K562 (cell line): ENCODE measurements around the gene TMEM222. TPM values are rescaled to one million over a fixed set of nuclear protein-coding genes. Genes with fewer than 3 reads are reported as not detected.

Experiments
- BDP1 ChIP-seq: IDR thresholded peaks from 3 replicates; pipeline ENCODE4 v1.6.1; 2011; ENCODE audit not compliant: insufficient read length, insufficient read depth
- C11orf30 ChIP-seq: fragments of 450-650 bp; IDR thresholded peaks from 2 replicates; pipeline ENCODE4 v1.6.1; 2016; ENCODE audit warnings: low read depth, mild to moderate bottlenecking
- CC2D1A ChIP-seq: fragments of 450-650 bp; IDR thresholded peaks from 2 replicates; pipeline ENCODE4 v1.6.1; 2017; ENCODE audit warnings: mild to moderate bottlenecking
- ESRRA ChIP-seq: fragments of 450-650 bp; IDR thresholded peaks from 2 replicates; pipeline ENCODE4 v1.6.1; 2014; ENCODE audit warnings: low read depth, mild to moderate bottlenecking, moderate library complexity, borderline replicate concordance
- FOSL1 ChIP-seq: fragments of 200-800 bp; sonication (Bioruptor generic); conservative IDR thresholded peaks from 2 replicates; pipeline ENCODE4 v1.6.1; 2016; ENCODE audit warnings: missing genetic modification characterization, missing compliant biosample characterization
- GMEB1 ChIP-seq: fragments of 250-450 bp; sonication (Bioruptor Pico); IDR thresholded peaks from 2 replicates; pipeline ENCODE4 v1.4.0; 2020; ENCODE audit warnings: mild to moderate bottlenecking
- KAT7 ChIP-seq: sonication (generic); formaldehyde crosslinking; IDR thresholded peaks from 2 replicates; pipeline ENCODE4 v1.8.0; 2022; ENCODE audit warnings: missing genetic modification reagents, mild to moderate bottlenecking, borderline replicate concordance
- KDM1A ChIP-seq, 2 experiments: fragments of 450-650 bp; IDR thresholded peaks; 2 replicates each; pipeline ENCODE4 v1.6.1; 2016; ENCODE audit warnings: mild to moderate bottlenecking in 2 of 2
- KLF10 ChIP-seq: fragments of 250-450 bp; sonication (Bioruptor Pico); IDR thresholded peaks from 2 replicates; pipeline ENCODE4 v1.6.1; 2021; ENCODE audit warnings: matching md5 sums
- LEF1 ChIP-seq: fragments of 450-650 bp; IDR thresholded peaks from 2 replicates; pipeline ENCODE4 v1.6.1; 2016; ENCODE audit warnings: mild to moderate bottlenecking
- PHTF2 ChIP-seq: fragments of 250-450 bp; sonication (Bioruptor Pico); IDR thresholded peaks from 2 replicates; pipeline ENCODE4 v1.5.0; 2021; ENCODE audit warnings: mild to moderate bottlenecking
- PYGO2 ChIP-seq: fragments of 450-650 bp; IDR thresholded peaks from 2 replicates; pipeline ENCODE4 v1.6.1; 2016; ENCODE audit warnings: mild to moderate bottlenecking, missing genetic modification characterization, moderate library complexity, missing compliant biosample characterization
- RAD51 ChIP-seq: fragments of 450-650 bp; IDR thresholded peaks from 2 replicates; pipeline ENCODE4 v1.7.1; 2016; ENCODE audit warnings: low read depth, mild to moderate bottlenecking, borderline replicate concordance
- RFX1 ChIP-seq: fragments of 450-650 bp; IDR thresholded peaks from 2 replicates; pipeline ENCODE4 v1.6.1; 2016; ENCODE audit warnings: mild to moderate bottlenecking, moderate library complexity
- RHOXF2B ChIP-seq: fragments of 250-450 bp; sonication (Bioruptor Pico); conservative IDR thresholded peaks from 2 replicates; pipeline ENCODE4 v1.5.1; 2021
- TEAD1 ChIP-seq, 2 experiments: fragments of 450-650 bp in 1 of 2; sonication (generic) in 1 of 2; formaldehyde crosslinking; IDR thresholded peaks; 2 replicates each; pipeline versions ENCODE4 v1.4.0 to v1.8.0; 2020 to 2022; ENCODE audit warnings: mild to moderate bottlenecking in 2 of 2, missing genetic modification reagents in 1 of 2
- THAP12 ChIP-seq: fragments of 250-450 bp; sonication (Bioruptor Pico); IDR thresholded peaks from 2 replicates; pipeline ENCODE4 v1.9.0; 2021; ENCODE audit warnings: mild to moderate bottlenecking, inconsistent platforms
- U2AF2 ChIP-seq: fragments of 200-400 bp; formaldehyde crosslinking; optimal IDR thresholded peaks from 2 replicates; pipeline ENCODE3; 2017; ENCODE audit warnings: low read depth, mild to moderate bottlenecking, low read length
- ZC3H8 ChIP-seq: fragments of 450-650 bp; IDR thresholded peaks from 2 replicates; pipeline ENCODE4 v1.6.1; 2017
- ZNF143 ChIP-seq: sonication (generic); formaldehyde crosslinking; IDR thresholded peaks from 2 replicates; pipeline ENCODE4 v1.9.0; 2022; ENCODE audit warnings: mild to moderate bottlenecking, missing genetic modification reagents
- ZNF224 ChIP-seq: sonication (generic); formaldehyde crosslinking; IDR thresholded peaks from 2 replicates; pipeline ENCODE4 v1.8.0; 2022; ENCODE audit warnings: mild to moderate bottlenecking, missing genetic modification reagents
- ZNF239 ChIP-seq: fragments of 250-450 bp; sonication (Bioruptor Pico); IDR thresholded peaks from 2 replicates; pipeline ENCODE4 v1.4.0; 2020; ENCODE audit warnings: mild to moderate bottlenecking
- ZNF398 ChIP-seq: fragments of 250-450 bp; sonication (Bioruptor Pico); IDR thresholded peaks from 2 replicates; pipeline ENCODE4 v1.8.0; 2021; ENCODE audit warnings: moderate library complexity, mild to moderate bottlenecking, inconsistent platforms
- ZNF507 ChIP-seq: conservative IDR thresholded peaks from 2 replicates; pipeline ENCODE4 v1.6.1; 2017; ENCODE audit warnings: missing genetic modification characterization, missing compliant biosample characterization
- ZNF561 ChIP-seq: fragments of 450-650 bp; formaldehyde crosslinking; conservative IDR thresholded peaks from 2 replicates; pipeline ENCODE4 v1.4.0; 2020; ENCODE audit warnings: mild to moderate bottlenecking, moderate library complexity
- ZNF696 ChIP-seq: fragments of 250-450 bp; sonication (Bioruptor Pico); conservative IDR thresholded peaks from 2 replicates; pipeline ENCODE4 v1.4.0; 2020; ENCODE audit warnings: mild to moderate bottlenecking, moderate library complexity
- ZNF780A ChIP-seq: fragments of 250-450 bp; sonication (Bioruptor Pico); IDR thresholded peaks from 2 replicates; pipeline ENCODE4 v1.5.0; 2021; ENCODE audit warnings: mild to moderate bottlenecking
- polyA plus RNA-seq, 8 experiments: library from polyadenylated mRNA; depleted of rRNA in 4 of 8; stranded (reverse) in 5 of 8; unstranded in 3 of 8; fragments of >200 nt; fragmentation: Nextera tagmentation in 2 of 8; fragmentation: Illumina TruSeq in 1 of 8; extraction: Ambion mirVana in 2 of 8; extraction: Trizol in 1 of 8; gene quantifications; 2 replicates each; pipeline versions ENCODE4 v1.2.1 to v1.2.3, GENCODE V29; 2011 to 2014; ENCODE audit warnings: inconsistent platforms in 1 of 8, missing spikeins in 1 of 8
- total RNA-seq, 7 experiments: library from RNA; depleted of rRNA in 6 of 7; stranded (reverse); fragments of >200 nt in 6 of 7; fragmentation: Illumina TruSeq in 2 of 7; extraction: Trizol in 2 of 7; gene quantifications; 2 replicates each; pipeline versions ENCODE4 v1.2.1 to v1.2.3, GENCODE V29; 2011 to 2021; ENCODE audit warnings: low replicate concordance in 1 of 7

TMEM222 gene
- total and polyA plus RNA-seq, 9 of the 15 experiments (the other 6 are each of a cell fraction or from before 2014, with no cell fraction given) = 6.9 to 48.0 (median 32.8) TPM

GRCh38 chr1:27366411-27367159 lies 44.6 kb downstream of the TMEM222 start, which contains the start of gene MAP3K6 (continued):
- TF ChIP-seq THAP12 (CRISPR knock-in tag) (peak; percentile 82), KDM1A (IDR thresholded peaks at IDR 0.05) (no peak), BDP1 (no peak), RFX1 (no peak), ZNF696 (CRISPR knock-in tag) (no peak), ZC3H8 (no peak), FOSL1 (tag) (no peak; the same call in 1 of the 2 replicates), ZNF507 (tag) (no peak), ZNF398 (CRISPR knock-in tag) (no peak), KAT7 (CRISPR knock-in tag) (peak; percentile 26; the same call in 1 of the 2 replicates), RHOXF2B (CRISPR knock-in tag) (no peak), ZNF780A (CRISPR knock-in tag) (no peak), LEF1 (no peak), ZNF143 (no peak), ZNF561 (CRISPR knock-in tag) (no peak), PHTF2 (no peak), C11orf30 (no peak), RAD51 (no peak), ESRRA (no peak), GMEB1 (CRISPR knock-in tag) (no peak), PYGO2 (tag) (no peak), U2AF2 (no peak), ZNF224 (CRISPR knock-in tag) (no peak), KLF10 (CRISPR knock-in tag) (no peak), CC2D1A (peak; percentile 74), ZNF239 (CRISPR knock-in tag) (no peak), TEAD1 (CRISPR knock-in tag; IDR thresholded peaks at IDR 0.05) (peak; percentile 12 to 46; a peak in 1 of 4 replicates)
